HG02884 (cell line): ENCODE data around the gene MFF.
"Not testable (repeated sequence)": the region's sequence is repeated elsewhere in the genome, so short reads cannot be mapped to it uniquely, and the experiment has no call there.

Experiments used
- ATAC-seq: cut with Tn5 transposase; IDR thresholded peaks from one replicate; pipeline ENCODE4 v1.9.1; 2021; ENCODE audit warnings: mild to moderate bottlenecking, moderate library complexity; ENCODE audit not compliant: unreplicated experiment

MFF gene

GRCh38 chr2:227376656-227377396, 51.8 kb downstream of the MFF start:
- no peak for ATAC-seq

DNA sequence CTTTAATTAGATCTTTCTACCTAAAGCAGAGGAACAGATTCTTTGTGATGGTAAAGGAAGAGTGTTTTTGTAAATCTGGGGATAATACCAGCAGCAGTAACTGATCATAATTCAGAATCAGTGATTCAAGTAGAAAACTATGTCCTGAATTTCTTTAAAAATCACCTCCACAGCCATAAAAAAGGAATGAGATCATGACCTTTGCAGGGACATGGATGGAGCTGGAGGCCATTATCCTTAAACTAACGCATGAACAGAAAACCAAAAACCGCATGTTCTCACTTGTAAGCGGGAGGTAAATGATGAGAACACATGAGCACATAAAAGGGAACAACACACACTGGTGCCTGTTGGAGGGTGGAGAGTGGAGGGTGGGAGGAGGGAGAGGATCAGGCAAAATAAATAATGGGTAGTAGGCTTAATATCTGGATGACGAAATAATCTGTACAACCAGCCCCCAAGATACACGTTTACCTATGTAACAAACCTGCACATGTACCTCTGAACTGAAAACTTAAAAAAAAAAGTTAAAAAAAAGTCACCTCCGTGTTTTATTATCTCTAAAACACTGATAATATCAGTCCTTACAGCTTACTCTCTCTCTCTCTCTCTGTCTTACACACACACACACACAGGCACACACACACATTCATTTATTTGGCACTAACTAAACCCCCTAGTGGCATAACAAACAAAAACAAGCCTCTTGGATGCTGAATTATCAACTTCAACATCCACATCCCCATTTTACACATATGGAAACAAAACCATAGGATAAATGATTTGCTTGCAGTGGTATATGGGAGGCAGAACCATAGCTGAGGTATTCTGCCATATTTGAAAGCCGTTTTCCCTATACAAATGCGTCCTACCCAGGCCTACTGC, 52.7 kb downstream of the MFF start:
- no peak for ATAC-seq

GRCh38 chr2:227378371-227378782, 53.3 kb downstream of the MFF start:
- ATAC-seq, result no peak

- ATAC-seq, result no peak
These were observed 54.0 kb downstream of the MFF start, which contains the start of gene TM4SF20 for GRCh38 chr2:227379095-227379494. Gene TM4SF20, minus strand, starts transcription at chr2:227379306. Its CDS starts 38 bp downstream, at chr2:227379268.

DNA sequence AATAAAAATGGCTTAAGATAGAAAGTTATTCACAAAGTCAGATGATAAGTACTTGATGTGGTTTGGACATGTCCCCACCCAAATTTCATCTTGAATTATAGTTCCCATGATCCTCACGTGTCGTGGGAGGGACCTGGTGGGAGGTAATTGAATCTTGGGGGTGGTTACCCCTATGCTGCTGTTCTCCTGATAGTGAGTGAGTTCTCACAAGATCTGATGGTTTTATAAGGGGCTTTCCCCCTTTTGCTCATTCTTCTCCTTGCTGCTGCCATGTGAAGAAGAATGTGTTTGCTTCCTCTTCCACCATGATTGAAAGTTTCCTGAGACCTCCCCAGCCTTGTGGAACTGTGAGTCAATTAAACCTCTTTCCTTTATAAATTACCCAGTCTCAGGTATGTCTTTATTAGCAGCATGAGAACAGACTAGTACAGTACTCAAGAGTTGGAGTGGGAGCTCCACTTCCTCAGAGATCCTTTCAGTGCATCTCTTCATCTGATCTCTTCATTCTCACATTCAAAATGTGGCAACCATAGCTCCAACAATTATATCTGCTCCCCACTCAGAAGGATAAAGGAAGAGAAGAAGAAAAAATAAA, 57.3 kb downstream of the MFF start:
- ATAC-seq, result not testable (repeated sequence)

GRCh38 chr2:227383686-227384085, 58.6 kb downstream of the MFF start:
- no peak for ATAC-seq

DNA sequence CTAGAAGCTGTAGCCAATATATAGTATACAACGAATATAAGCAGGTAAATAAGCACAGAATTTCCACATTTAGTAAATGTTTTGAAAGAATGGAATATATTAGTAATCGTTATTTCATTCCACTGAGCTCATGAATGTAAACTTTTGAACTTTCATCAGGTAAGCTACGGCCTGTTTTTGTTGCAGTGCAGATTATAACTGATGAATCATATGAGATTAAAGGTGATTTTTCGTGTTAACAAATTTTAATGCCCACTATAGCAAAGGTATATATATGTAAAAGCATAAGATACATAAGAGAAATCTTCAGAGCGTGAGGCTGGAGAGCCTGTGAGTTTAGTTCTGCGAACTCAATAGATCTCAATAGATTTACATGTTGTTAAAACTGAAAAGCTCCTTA, 61.6 kb downstream of the MFF start:
- ATAC-seq, result no peak

DNA sequence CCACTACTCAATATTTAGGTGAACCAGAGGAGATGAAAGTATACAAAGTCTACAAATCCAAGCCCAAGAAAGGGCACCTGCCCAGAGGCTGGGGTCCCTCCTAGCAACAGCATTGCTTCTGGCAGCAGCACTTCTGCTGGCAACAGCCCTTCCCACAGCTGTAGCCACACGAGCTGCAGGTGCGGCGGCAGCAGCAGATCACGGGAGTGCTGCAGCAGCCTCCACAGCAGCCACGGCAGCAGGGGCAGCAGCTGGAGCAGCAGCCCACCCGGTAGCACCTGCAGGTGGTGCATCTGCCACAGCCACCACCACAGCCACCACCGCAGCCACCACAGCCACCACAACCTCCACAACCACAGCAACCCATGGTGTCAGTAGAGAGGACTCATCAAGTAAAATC, 62.5 kb downstream of the MFF start, which contains the start of gene SCYGR1:
TSS of gene SCYGR1 (minus strand) at position 367 of the 400 bp plus-strand sequence. CDS start at position 367, 0 bp downstream.
- not testable (repeated sequence) for ATAC-seq

DNA sequence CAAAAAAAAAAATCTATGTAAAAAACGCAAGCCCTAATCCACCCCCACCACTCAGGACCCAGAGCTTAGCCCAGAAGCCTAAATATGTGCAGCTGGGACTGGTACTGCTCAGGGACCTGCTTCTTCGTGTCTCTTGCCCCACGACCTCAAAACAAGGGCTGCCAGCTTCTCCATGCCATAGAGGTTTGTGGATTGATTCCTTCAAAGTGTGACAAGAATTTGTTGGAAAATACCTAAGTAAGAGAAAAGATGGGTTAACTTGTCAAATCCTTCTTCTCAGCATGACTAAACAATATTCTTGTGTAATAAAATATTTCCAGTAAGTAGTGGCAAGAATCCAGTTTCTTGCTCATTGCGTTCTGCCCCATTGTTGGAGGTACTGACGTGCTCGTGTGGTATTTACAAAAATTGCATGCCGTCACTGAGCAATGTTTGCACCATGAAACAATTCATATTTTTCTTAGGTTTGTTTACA, 63.5 kb downstream of the MFF start:
- ATAC-seq, result no peak

GRCh38 chr2:227389231-227389630, 64.2 kb downstream of the MFF start:
- no peak for ATAC-seq

GRCh38 chr2:227389661-227390060, 64.6 kb downstream of the MFF start:
- ATAC-seq, result no peak

DNA sequence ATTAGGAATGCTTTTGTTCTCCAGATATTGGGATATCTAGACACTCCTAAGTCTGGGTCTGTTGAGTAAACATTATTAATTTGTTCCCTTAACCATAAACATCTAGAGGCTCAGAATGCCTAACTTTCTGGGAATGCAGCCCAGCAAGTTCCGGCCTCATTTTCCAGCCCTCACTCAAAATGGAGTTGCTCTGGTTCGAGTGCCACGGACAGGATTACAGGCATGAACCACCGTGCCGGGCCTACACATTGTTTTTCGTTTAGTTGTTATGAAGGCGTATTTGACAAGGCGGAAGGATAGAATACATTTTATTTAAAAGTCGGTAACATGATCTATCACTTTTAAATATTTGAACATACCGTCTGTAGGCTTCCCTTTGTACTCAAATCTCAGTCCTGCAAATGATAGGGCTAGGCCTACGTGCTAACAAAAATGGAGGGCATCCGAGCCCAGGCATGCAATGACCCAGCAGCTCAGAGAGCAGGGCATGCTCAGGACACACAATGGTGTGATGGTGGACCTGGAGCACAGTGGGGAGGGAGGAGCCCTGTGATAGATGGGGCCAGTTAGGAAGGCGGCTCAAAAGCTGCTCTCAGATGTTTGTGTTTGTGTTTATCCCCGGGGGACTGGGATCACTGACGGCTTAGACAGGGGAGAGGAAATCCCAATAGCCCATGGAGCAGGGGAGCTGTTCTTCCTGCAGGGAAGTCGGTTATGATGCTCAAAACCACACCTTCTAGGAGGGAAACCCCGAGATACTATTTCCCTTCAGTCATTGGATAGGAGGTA, 65.6 kb downstream of the MFF start:
- ATAC-seq, result no peak

GRCh38 chr2:227394401-227394800, 69.3 kb downstream of the MFF start:
- ATAC-seq, result no peak

DNA sequence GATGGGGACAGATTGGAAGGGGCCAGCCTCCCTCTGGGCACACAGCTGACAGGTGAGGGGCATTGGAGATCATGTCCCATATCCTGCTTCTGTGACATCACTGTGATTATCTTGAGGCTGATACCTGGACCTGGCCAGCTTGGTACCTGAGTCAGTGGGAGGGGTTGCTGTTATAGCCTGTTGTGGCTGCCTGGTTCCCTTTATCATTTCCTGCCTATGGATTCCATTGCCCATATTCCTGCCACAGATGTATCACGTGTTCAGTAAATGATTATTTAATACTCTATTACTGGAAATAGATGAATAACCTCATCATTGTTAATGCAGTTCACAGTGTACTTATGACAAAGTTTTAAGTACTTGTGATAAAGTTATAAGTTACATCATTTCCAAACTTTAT, 70.5 kb downstream of the MFF start:
- no peak for ATAC-seq

- ATAC-seq, result no peak
These were observed 72.5 kb downstream of the MFF start for GRCh38 chr2:227397562-227397961.

GRCh38 chr2:227398684-227399670, 73.9 kb downstream of the MFF start:
- no peak for ATAC-seq

DNA sequence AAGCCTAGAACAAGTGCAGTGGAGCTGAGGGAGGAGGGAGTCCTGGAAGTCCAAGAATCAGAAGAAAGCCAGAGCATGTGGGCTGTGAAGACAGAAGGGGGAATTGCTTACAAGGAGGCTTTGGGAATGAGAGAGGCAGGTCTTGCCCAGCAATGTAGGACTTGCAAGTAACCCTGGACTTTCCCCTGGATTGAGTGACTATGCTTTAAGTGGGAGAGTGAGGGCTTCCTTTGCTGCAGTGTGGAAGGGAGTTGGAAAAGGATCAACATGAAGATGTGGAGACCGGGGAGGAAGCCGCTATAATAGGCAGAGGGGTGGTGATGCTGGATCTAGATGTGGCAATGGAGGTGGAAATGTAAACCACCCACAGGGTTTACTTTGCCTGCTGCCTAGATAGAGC, 76.5 kb downstream of the MFF start:
- ATAC-seq, result no peak

- ATAC-seq, result no peak
These were observed 77.3 kb downstream of the MFF start for GRCh38 chr2:227402321-227402720.

DNA sequence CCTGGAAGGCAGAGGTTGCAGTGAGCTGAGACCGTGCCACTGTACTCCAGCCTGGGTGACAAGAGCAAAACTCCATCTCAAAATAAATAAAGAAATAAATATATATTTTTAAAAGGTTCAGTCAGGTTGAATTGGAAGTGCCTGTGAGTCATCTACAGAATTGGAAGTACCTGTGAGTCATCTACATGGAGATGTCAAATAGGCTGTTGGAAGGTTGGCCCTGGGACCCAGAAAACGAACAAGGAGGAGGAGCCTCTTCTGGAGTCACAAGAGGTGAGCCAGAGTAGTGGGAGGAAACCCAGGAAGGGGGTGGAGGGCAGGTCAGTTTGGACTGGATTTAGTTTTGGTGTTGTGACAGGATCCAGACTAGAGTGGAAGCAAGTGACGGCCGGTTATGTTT, 77.9 kb downstream of the MFF start:
- no peak for ATAC-seq
